ENCODE data around the gene FAM168A. TPM values are rescaled to one million over a fixed set of nuclear protein-coding genes. Genes with fewer than 3 reads are reported as not detected.

Gene FAM168A
- total RNA-seq, 1 experiment from 2014 or later, result 21.1 TPM

DNA sequence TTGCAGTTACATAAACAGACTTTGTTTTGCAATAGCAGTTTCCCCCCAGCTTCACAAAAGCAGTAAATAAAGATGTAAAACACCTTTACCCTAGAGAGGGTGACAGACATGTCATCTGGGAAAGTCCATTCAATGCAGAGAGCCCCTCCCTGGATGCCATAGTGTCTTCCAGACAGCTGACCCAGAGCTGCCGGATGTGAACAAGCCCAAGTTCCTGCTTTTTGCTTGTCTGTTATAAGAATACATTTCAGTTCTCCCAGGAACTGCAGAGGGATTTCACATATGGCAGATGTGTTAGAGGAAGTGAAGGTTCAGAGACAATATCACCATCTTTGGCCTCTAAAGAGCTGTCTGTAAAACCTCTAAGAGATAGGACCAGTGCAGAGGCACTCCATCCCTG is 172.8 kb downstream of the FAM168A start:
- Histone ChIP-seq H2BK120ac (ENCODE audit: low read depth, low read length, poor library complexity, severe bottlenecking) (no peak overlapping the region), H3K27ac (ENCODE audit: insufficient read length, low read depth, low read length) (no peak overlapping the region), H4K20me1 (ENCODE audit: control insufficient read depth, insufficient read depth, insufficient read length) (no peaks in the 10 kb centered on the region), H4K8ac (replicated peaks; ENCODE audit: insufficient read length, low read depth, low read length) (no peak overlapping the region), H2BK12ac (ENCODE audit: insufficient read length, low read depth, low read length) (no peak overlapping the region), H3T11ph (ENCODE audit: low read length) (no peak overlapping the region), H2BK5ac (ENCODE audit: insufficient read length, low read length) (no peak overlapping the region), H2BK20ac (ENCODE audit: low read depth, low read length, poor library complexity, severe bottlenecking) (no peak overlapping the region), H4K91ac (ENCODE audit: insufficient read length, low read depth, low read length) (no peak overlapping the region), H2AK5ac (ENCODE audit: insufficient read length, low read length) (no peak overlapping the region), H3K18ac (ENCODE audit: insufficient read length, low read depth, low read length) (no peak overlapping the region), H3K79me1 (ENCODE audit: insufficient read depth, low read depth, low read length, poor library complexity, severe bottlenecking) (no peaks in the 10 kb centered on the region), H3K14ac (ENCODE audit: insufficient read depth, low read length) (no peak overlapping the region), H2BK15ac (ENCODE audit: low read depth, low read length) (no peak overlapping the region), H4K5ac (ENCODE audit: insufficient read length, low read depth, low read length) (no peak overlapping the region), H2AFZ (ENCODE audit: low read length) (no peak overlapping the region), H3K4me2 (ENCODE audit: insufficient read depth, insufficient read length, low read length) (no peak overlapping the region), H3K9me3 (ENCODE audit: control insufficient read depth, low read depth, low read length) (no peaks in the 10 kb centered on the region), H3K56ac (ENCODE audit: insufficient read length, low read depth, low read length) (no peak overlapping the region), H3K79me2 (ENCODE audit: insufficient read depth, low read length) (no peaks in the 10 kb centered on the region), H3K27me3 (ENCODE audit: insufficient read depth, low read length) (no peaks in the 10 kb centered on the region), H3K9ac (ENCODE audit: extremely low read depth, insufficient read length, low read length) (no peak overlapping the region), H3K23ac (ENCODE audit: insufficient read length, low read depth, low read length) (no peak overlapping the region), H3K4me1 (ENCODE audit: insufficient read depth, low read length) (peaks cover 2% of the 10 kb centered on the region; the same call in 1 of the 2 replicates), H3K4ac (ENCODE audit: low read depth, low read length) (no peak overlapping the region), H3K23me2 (ENCODE audit: insufficient read length, low read depth, low read length, poor library complexity, severe bottlenecking) (no peaks in the 10 kb centered on the region)
- TF ChIP-seq, protein P1, sequence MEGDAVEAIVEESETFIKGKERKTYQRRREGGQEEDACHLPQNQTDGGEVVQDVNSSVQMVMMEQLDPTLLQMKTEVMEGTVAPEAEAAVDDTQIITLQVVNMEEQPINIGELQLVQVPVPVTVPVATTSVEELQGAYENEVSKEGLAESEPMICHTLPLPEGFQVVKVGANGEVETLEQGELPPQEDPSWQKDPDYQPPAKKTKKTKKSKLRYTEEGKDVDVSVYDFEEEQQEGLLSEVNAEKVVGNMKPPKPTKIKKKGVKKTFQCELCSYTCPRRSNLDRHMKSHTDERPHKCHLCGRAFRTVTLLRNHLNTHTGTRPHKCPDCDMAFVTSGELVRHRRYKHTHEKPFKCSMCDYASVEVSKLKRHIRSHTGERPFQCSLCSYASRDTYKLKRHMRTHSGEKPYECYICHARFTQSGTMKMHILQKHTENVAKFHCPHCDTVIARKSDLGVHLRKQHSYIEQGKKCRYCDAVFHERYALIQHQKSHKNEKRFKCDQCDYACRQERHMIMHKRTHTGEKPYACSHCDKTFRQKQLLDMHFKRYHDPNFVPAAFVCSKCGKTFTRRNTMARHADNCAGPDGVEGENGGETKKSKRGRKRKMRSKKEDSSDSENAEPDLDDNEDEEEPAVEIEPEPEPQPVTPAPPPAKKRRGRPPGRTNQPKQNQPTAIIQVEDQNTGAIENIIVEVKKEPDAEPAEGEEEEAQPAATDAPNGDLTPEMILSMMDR (conservative IDR thresholded peaks at IDR 0.05), result no peak
- no peak overlapping the region for H3K27ac Mint-ChIP-seq
- H3K9me3 Mint-ChIP-seq, result no peaks in the 10 kb centered on the region
- no CpG with 5 or more reads among the region's 1 CpG for WGBS (ENCODE audit: extremely low coverage, insufficient read length, low lambda C conversion rate)
- peaks cover 15 to 24% of the 10 kb centered on the region in 2 experiments for H3K4me1 Mint-ChIP-seq
- H3K27me3 Mint-ChIP-seq (ENCODE audit: low read depth), result no peaks in the 10 kb centered on the region
- no peak overlapping the region for H3K4me3 Mint-ChIP-seq
- no peak for DNase-seq
- peaks cover 0 to 1% (median 0%) of the 10 kb centered on the region in 3 experiments; a peak in 1 of 7 replicates for H3K36me3 Mint-ChIP-seq (ENCODE audit: insufficient read depth in 1 of 3, low read depth in 3 of 3)
